BJ (cell line): Measurements from ENCODE around the gene KLHL9. TPM values are rescaled to one million over a fixed set of nuclear protein-coding genes. Genes with fewer than 3 reads are reported as not detected.
A peak's percentile ranks its signal among the peaks of the same experiment; 100 is the strongest.

Experiments used
- CTCF ChIA-PET: fragments of 350-600 bp; formaldehyde crosslinking; extraction: SDS; loops from one replicate; lab custom pipeline; 2021; ENCODE audit warnings: antibody characterized with exemption, inconsistent platforms; lab: Yijun Ruan, JAX
- POLR2A ChIA-PET: fragments of 300-600 bp; sonication (Branson Sonifier 250); formaldehyde crosslinking; extraction: SDS; loops from one replicate; lab custom pipeline; 2021; ENCODE audit warnings: antibody characterized with exemption; lab: Charles Lee
- DNase-seq: peaks from one replicate; pipeline ENCODE4 v3.0.0-alpha.2; 2011; ENCODE audit warnings: low read depth
- H3K27me3 ChIP-seq: 2 replicates; pipeline ENCODE4 v1.6.0; 2011; ENCODE audit warnings: low read length; ENCODE audit not compliant: control insufficient read depth, insufficient read depth
- H3K36me3 ChIP-seq: 2 replicates; pipeline ENCODE4 v1.5.1; 2011; ENCODE audit warnings: low read length; ENCODE audit not compliant: control insufficient read depth, insufficient read depth
- H3K4me3 ChIP-seq: 2 replicates; pipeline ENCODE4 v1.5.1; 2011; ENCODE audit warnings: low read depth, mild to moderate bottlenecking, control low read depth, low read length
- CTCF ChIP-seq: IDR thresholded peaks from 2 replicates; pipeline ENCODE4 v1.5.1; 2011; ENCODE audit warnings: low read depth, mild to moderate bottlenecking, control low read depth, inconsistent platforms, low read length, moderate library complexity; ENCODE audit not compliant: insufficient read depth
- polyA plus RNA-seq: library from polyadenylated mRNA; depleted of rRNA; stranded (reverse); fragments of >200 nt; gene quantifications from 2 replicates; pipeline ENCODE4 v1.2.3, GENCODE V29; 2011

Gene KLHL9
- polyA plus RNA-seq, 1 experiment = 14.4 TPM

- Histone ChIP-seq H3K4me3 (no peak overlapping the region), H3K27me3 (no peaks in the 10 kb centered on the region), H3K36me3 (no peaks in the 10 kb centered on the region)
- ChIA-PET CTCF (interaction anchor here (0.6 to 10.4 kb wide), 20 partner anchors 9 to 672 kb away, joined by 3 to 67 read pairs (median 4); no protein-coding TSS in a partner anchor), POLR2A (no interaction called here)
- peak; percentile 69 for TF ChIP-seq CTCF
- DNase-seq = no peak
Observed at GRCh38 chr9:21317956-21318923, 17.0 kb downstream of the KLHL9 start.

- Histone ChIP-seq H3K27me3 (no peaks in the 10 kb centered on the region), H3K36me3 (no peaks in the 10 kb centered on the region), H3K4me3 (no peak overlapping the region)
- ChIA-PET POLR2A (no interaction called here), CTCF (interaction anchor here (1.3 to 2.4 kb wide), 2 partner anchors 471 to 474 kb away, joined by 3 to 9 read pairs; no protein-coding TSS in a partner anchor)
- no peak for DNase-seq
- TF ChIP-seq CTCF = no peak
Observed at GRCh38 chr9:21316860-21317259, 18.3 kb downstream of the KLHL9 start.

- Histone ChIP-seq H3K4me3 (no peak overlapping the region), H3K27me3 (no peaks in the 10 kb centered on the region), H3K36me3 (no peaks in the 10 kb centered on the region)
- ChIA-PET POLR2A (no interaction called here), CTCF (interaction anchor here (1.3 to 1.5 kb wide), 2 partner anchors 80 to 475 kb away, joined by 3 read pairs; no protein-coding TSS in a partner anchor)
- no peak for DNase-seq
- TF ChIP-seq CTCF = no peak
Observed at GRCh38 chr9:21316032-21316842, 19.0 kb downstream of the KLHL9 start.

- ChIA-PET POLR2A (no interaction called here), CTCF (interaction anchor here (0.7 to 1.5 kb wide), 2 partner anchors 82 to 141 kb away, joined by 4 read pairs; no protein-coding TSS in a partner anchor)
Observed at GRCh38 chr9:21314152-21314551, 21.1 kb downstream of the KLHL9 start.

More at GRCh38 chr9:21314152-21314551, 21.1 kb downstream of the KLHL9 start:
- no peaks in the 10 kb centered on the region for H3K36me3 ChIP-seq
- H3K27me3 ChIP-seq = no peaks in the 10 kb centered on the region
- no peak overlapping the region for H3K4me3 ChIP-seq
- no peak for DNase-seq
- TF ChIP-seq CTCF = no peak
